ENCODE measurements around the gene TSPAN10.

- TF ChIP-seq EP300 (IDR thresholded peaks at IDR 0.05) (no peak), CTCF (IDR thresholded peaks at IDR 0.05) (no peak), POLR2A (IDR thresholded peaks at IDR 0.05) (no peak), POLR2AphosphoS5 (IDR thresholded peaks at IDR 0.05) (no peak)
Observed at GRCh38 chr17:81648013-81648706, 11.2 kb downstream of the TSPAN10 start.
